SK-N-SH (cell line): Measurements from ENCODE around the gene OSBPL10. TPM values are rescaled to one million over a fixed set of nuclear protein-coding genes. Genes with fewer than 3 reads are reported as not detected.

Experiments used
- CTCF ChIA-PET: fragments of 300-600, 350-600 bp; formaldehyde crosslinking; extraction: SDS; loops from one replicate; lab custom pipeline; 2021; lab: Yijun Ruan, JAX
- POLR2A ChIA-PET: fragments of 350-600 bp; sonication (Branson Sonifier 250); formaldehyde crosslinking; extraction: SDS; loops from one replicate; lab custom pipeline; 2020; ENCODE audit warnings: antibody characterized with exemption, inconsistent platforms; lab: Yijun Ruan, JAX
- DNase-seq: peaks from one replicate; pipeline ENCODE4 v3.0.0; 2012
- H2AFZ ChIP-seq: fragments of 200-600 bp; sonication (generic); 2 replicates; pipeline ENCODE4 v1.8.1; 2016; ENCODE audit warnings: antibody characterized with exemption, mild to moderate bottlenecking, low read depth
- H3F3A ChIP-seq: fragments of 200-600 bp; sonication (generic); replicated peaks from 2 replicates; pipeline ENCODE3; 2016; ENCODE audit warnings: antibody characterized with exemption, mild to moderate bottlenecking; ENCODE audit not compliant: insufficient read depth
- H3K27ac ChIP-seq, 2 experiments: fragments of 200-500 bp in 1 of 2; fragments of 200-600 bp in 1 of 2; sonication (Bioruptor generic) in 1 of 2; sonication (generic), shearing (Covaris generic) in 1 of 2; 2 replicates each; pipeline versions ENCODE4 v1.5.1 to v1.6.1; 2014 to 2016; ENCODE audit warnings: low read depth in 2 of 2, inconsistent platforms in 1 of 2, low read length in 1 of 2, mild to moderate bottlenecking in 1 of 2, mixed read lengths in 1 of 2
- H3K27me3 ChIP-seq: fragments of 200-600 bp; sonication (generic), shearing (Covaris generic); 2 replicates; pipeline ENCODE4 v1.6.1; 2016; ENCODE audit warnings: mixed run types; ENCODE audit not compliant: insufficient read depth
- H3K36me3 ChIP-seq, 2 experiments: fragments of 200-500 bp in 1 of 2; fragments of 200-600 bp in 1 of 2; sonication (Bioruptor generic) in 1 of 2; sonication (generic) in 1 of 2; replicated peaks in 1 of 2; 2 replicates each; pipeline versions ENCODE3 to v1.5.1; 2014 to 2016; ENCODE audit warnings: low read length in 1 of 2, mild to moderate bottlenecking in 1 of 2; ENCODE audit not compliant: insufficient read depth in 2 of 2, control insufficient read depth in 1 of 2
- H3K4me1 ChIP-seq, 2 experiments: fragments of 200-500 bp in 1 of 2; fragments of 200-600 bp in 1 of 2; sonication (Bioruptor generic) in 1 of 2; sonication (generic), shearing (Covaris generic) in 1 of 2; 2 replicates each; pipeline versions ENCODE4 v1.5.1 to v1.6.1; 2014 to 2016; ENCODE audit warnings: low read depth in 1 of 2, low read length in 1 of 2, mixed run types in 1 of 2; ENCODE audit not compliant: insufficient read depth in 2 of 2, control insufficient read depth in 1 of 2
- H3K4me2 ChIP-seq: fragments of 200-600 bp; sonication (generic), shearing (Covaris generic); 2 replicates; pipeline ENCODE4 v1.6.1; 2017; ENCODE audit warnings: mixed run types
- H3K4me3 ChIP-seq, 2 experiments: fragments of 200-500 bp in 1 of 2; fragments of 200-600 bp in 1 of 2; sonication (Bioruptor generic) in 1 of 2; sonication (generic), shearing (Covaris generic) in 1 of 2; 2 replicates each; pipeline versions ENCODE4 v1.5.1 to v1.8.1; 2014 to 2016; ENCODE audit warnings: low read depth in 2 of 2, inconsistent platforms in 1 of 2, low read length in 1 of 2, mild to moderate bottlenecking in 1 of 2, mixed read lengths in 1 of 2, moderate library complexity in 1 of 2
- H3K79me2 ChIP-seq: fragments of 200-600 bp; sonication (generic); 2 replicates; pipeline ENCODE4 v1.8.1; 2017; ENCODE audit warnings: mild to moderate bottlenecking; ENCODE audit not compliant: insufficient read depth
- H3K9ac ChIP-seq: fragments of 200-600 bp; sonication (generic); 2 replicates; pipeline ENCODE4 v1.6.1; 2017; ENCODE audit warnings: mixed run types
- H3K9me2 ChIP-seq: fragments of 200-600 bp; sonication (generic); 2 replicates; pipeline ENCODE4 v1.6.1; 2017; ENCODE audit warnings: mixed run types
- H3K9me3 ChIP-seq: fragments of 200-600 bp; sonication (generic); 2 replicates; pipeline ENCODE4 v1.6.1; 2017; ENCODE audit warnings: mixed run types, mild to moderate bottlenecking, moderate library complexity
- H4K20me1 ChIP-seq: fragments of 200-600 bp; sonication (generic); 2 replicates; pipeline ENCODE4 v1.6.1; 2017; ENCODE audit warnings: mild to moderate bottlenecking, mixed run types; ENCODE audit not compliant: insufficient read depth
- EZH2phosphoT487 ChIP-seq: fragments of 200-600 bp; sonication (generic); IDR thresholded peaks from 2 replicates; pipeline ENCODE4 v1.6.1; 2017; ENCODE audit warnings: low read depth, mixed run types, mild to moderate bottlenecking, antibody characterized with exemption, moderate library complexity, borderline replicate concordance
- JUND ChIP-seq: IDR thresholded peaks from 2 replicates; pipeline ENCODE4 v1.4.0; 2012
- NFIC ChIP-seq: IDR thresholded peaks from 2 replicates; pipeline ENCODE4 v1.4.0; 2012; ENCODE audit warnings: borderline replicate concordance
- PBX3 ChIP-seq: IDR thresholded peaks from 2 replicates; pipeline ENCODE4; 2012
- TEAD4 ChIP-seq: IDR thresholded peaks from 2 replicates; pipeline ENCODE4 v1.4.0; 2012; ENCODE audit warnings: mild to moderate bottlenecking, borderline replicate concordance; ENCODE audit not compliant: insufficient read depth
- USF2 ChIP-seq: fragments of 150-350 bp; IDR thresholded peaks from 2 replicates; pipeline ENCODE4 v1.6.1; 2017; ENCODE audit warnings: antibody characterized with exemption, low read length, low read depth, borderline replicate concordance
- WGBS: methylation state at CpG from one replicate; pipeline ENCODE4 v1.1.6; 2017; ENCODE audit warnings: low lambda C conversion rate; 5-methylcytosine and 5-hydroxymethylcytosine counted together
- polyA plus RNA-seq, 3 experiments: library from polyadenylated mRNA; depleted of rRNA; stranded (reverse); fragments of >200 nt; gene quantifications; 2 replicates each; pipeline ENCODE4 v1.2.3, GENCODE V29; 2012
- TF ChIP-seq, protein P1 (sequence below): fragments of 200-600 bp; sonication (generic); IDR thresholded peaks from 2 replicates; pipeline ENCODE4 v1.6.1; 2017; ENCODE audit warnings: antibody characterized with exemption, mild to moderate bottlenecking, moderate library complexity
- TF ChIP-seq, protein P2 (sequence below): IDR thresholded peaks from 2 replicates; pipeline ENCODE4 v1.4.0; 2012; ENCODE audit warnings: low read depth, borderline replicate concordance
- TF ChIP-seq, protein P3 (sequence below): IDR thresholded peaks from 2 replicates; pipeline ENCODE4 v1.4.0; 2012; ENCODE audit warnings: low read depth, borderline replicate concordance
- TF ChIP-seq, protein P4 (sequence below): IDR thresholded peaks from 2 replicates; pipeline ENCODE4 v1.4.0; 2012; ENCODE audit warnings: low read depth

OSBPL10 gene
- polyA plus RNA-seq, 1 of the 3 experiments (the other 2 are of a cell fraction), result 0.12 TPM

GRCh38 chr3:31829010-31829409, 152.1 kb downstream of the OSBPL10 start:
- CTCF ChIA-PET, result no interaction called here
- no peaks in the 10 kb centered on the region for H3K9me3 ChIP-seq
- H2AFZ ChIP-seq, result no peak overlapping the region
- no peaks in the 10 kb centered on the region for H3F3A ChIP-seq
- H3K4me1 ChIP-seq, result peaks cover 0 to 3% of the 10 kb centered on the region in 2 experiments; a peak in 2 of 4 replicates
- H4K20me1 ChIP-seq, result no peaks in the 10 kb centered on the region
- H3K36me3 ChIP-seq, result no peaks in the 10 kb centered on the region
- no peak overlapping the region for H3K27ac ChIP-seq
- no peak overlapping the region for H3K9ac ChIP-seq
- H3K4me3 ChIP-seq, result no peak overlapping the region
- TF ChIP-seq JUND, result no peak
- TF ChIP-seq USF2, result no peak
- H3K79me2 ChIP-seq, result no peaks in the 10 kb centered on the region
- POLR2A ChIA-PET, result no interaction called here
- no peaks in the 10 kb centered on the region for H3K9me2 ChIP-seq
- DNase-seq, result no peak
- H3K4me2 ChIP-seq, result no peak overlapping the region
- WGBS, result 67% methylated on average over 6 of the region's 6 CpGs
- H3K27me3 ChIP-seq, result no peaks in the 10 kb centered on the region

- Histone ChIP-seq H3K79me2 (no peaks in the 10 kb centered on the region), H3K9ac (no peak overlapping the region), H3K9me3 (no peaks in the 10 kb centered on the region), H3K36me3 (no peaks in the 10 kb centered on the region), H4K20me1 (no peaks in the 10 kb centered on the region), H3K4me3 (no peak overlapping the region), H3K4me2 (no peak overlapping the region), H2AFZ (no peak overlapping the region), H3K4me1 (peaks cover 0 to 3% of the 10 kb centered on the region in 2 experiments; a peak in 2 of 4 replicates), H3F3A (no peaks in the 10 kb centered on the region), H3K27ac (no peak overlapping the region), H3K9me2 (no peaks in the 10 kb centered on the region), H3K27me3 (no peaks in the 10 kb centered on the region)
- 76% methylated on average over 1 of the region's 1 CpG for WGBS
- ChIA-PET POLR2A (no interaction called here), CTCF (no interaction called here)
- DNase-seq, result no peak
- TF ChIP-seq NFIC (no peak), TEAD4 (no peak), PBX3 (no peak), EZH2phosphoT487 (no peak)
- TF ChIP-seq, protein P1, sequence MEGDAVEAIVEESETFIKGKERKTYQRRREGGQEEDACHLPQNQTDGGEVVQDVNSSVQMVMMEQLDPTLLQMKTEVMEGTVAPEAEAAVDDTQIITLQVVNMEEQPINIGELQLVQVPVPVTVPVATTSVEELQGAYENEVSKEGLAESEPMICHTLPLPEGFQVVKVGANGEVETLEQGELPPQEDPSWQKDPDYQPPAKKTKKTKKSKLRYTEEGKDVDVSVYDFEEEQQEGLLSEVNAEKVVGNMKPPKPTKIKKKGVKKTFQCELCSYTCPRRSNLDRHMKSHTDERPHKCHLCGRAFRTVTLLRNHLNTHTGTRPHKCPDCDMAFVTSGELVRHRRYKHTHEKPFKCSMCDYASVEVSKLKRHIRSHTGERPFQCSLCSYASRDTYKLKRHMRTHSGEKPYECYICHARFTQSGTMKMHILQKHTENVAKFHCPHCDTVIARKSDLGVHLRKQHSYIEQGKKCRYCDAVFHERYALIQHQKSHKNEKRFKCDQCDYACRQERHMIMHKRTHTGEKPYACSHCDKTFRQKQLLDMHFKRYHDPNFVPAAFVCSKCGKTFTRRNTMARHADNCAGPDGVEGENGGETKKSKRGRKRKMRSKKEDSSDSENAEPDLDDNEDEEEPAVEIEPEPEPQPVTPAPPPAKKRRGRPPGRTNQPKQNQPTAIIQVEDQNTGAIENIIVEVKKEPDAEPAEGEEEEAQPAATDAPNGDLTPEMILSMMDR, result no peak
- TF ChIP-seq, protein P2, sequence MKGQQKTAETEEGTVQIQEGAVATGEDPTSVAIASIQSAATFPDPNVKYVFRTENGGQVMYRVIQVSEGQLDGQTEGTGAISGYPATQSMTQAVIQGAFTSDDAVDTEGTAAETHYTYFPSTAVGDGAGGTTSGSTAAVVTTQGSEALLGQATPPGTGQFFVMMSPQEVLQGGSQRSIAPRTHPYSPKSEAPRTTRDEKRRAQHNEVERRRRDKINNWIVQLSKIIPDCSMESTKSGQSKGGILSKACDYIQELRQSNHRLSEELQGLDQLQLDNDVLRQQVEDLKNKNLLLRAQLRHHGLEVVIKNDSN, result no peak
- TF ChIP-seq, protein P3, sequence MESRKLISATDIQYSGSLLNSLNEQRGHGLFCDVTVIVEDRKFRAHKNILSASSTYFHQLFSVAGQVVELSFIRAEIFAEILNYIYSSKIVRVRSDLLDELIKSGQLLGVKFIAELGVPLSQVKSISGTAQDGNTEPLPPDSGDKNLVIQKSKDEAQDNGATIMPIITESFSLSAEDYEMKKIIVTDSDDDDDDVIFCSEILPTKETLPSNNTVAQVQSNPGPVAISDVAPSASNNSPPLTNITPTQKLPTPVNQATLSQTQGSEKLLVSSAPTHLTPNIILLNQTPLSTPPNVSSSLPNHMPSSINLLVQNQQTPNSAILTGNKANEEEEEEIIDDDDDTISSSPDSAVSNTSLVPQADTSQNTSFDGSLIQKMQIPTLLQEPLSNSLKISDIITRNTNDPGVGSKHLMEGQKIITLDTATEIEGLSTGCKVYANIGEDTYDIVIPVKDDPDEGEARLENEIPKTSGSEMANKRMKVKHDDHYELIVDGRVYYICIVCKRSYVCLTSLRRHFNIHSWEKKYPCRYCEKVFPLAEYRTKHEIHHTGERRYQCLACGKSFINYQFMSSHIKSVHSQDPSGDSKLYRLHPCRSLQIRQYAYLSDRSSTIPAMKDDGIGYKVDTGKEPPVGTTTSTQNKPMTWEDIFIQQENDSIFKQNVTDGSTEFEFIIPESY, result no peak
- TF ChIP-seq, protein P4, sequence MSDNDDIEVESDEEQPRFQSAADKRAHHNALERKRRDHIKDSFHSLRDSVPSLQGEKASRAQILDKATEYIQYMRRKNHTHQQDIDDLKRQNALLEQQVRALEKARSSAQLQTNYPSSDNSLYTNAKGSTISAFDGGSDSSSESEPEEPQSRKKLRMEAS, result no peak
Observed at GRCh38 chr3:31828007-31828406, 153.1 kb downstream of the OSBPL10 start.
